NT2/D1 (cell line): ENCODE results near the gene LTBP2.

Source experiments
- YY1 ChIP-seq: IDR thresholded peaks from 2 replicates; pipeline ENCODE4 v1.6.1; 2011; ENCODE audit not compliant: insufficient read length, insufficient read depth
- ZNF274 ChIP-seq: IDR thresholded peaks from 2 replicates; pipeline ENCODE4 v1.6.1; 2011; ENCODE audit warnings: mild to moderate bottlenecking, low read depth, low read length

DNA sequence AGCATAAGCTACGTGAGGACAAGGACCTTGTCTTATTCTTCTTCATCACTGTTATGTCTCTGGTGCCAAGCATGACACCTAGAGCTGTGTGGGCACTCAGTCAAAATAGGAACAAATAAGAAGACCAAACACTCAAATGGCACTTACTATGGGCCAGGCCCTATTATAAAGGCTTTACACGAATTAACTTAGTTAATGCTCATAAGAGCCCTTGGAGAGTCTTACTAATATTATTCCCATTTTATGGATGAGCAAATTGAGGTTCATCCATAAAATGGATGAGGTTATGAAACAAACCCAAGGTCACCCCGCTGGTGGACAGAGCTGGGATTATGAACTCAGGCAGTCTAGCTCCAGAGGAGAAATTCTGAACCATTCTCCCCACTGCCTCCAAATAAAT is 70.8 kb downstream of the LTBP2 start:
- no peak for TF ChIP-seq YY1
- no peak for TF ChIP-seq ZNF274
